Measurements from ENCODE around the gene DENND2A. TPM values are rescaled to one million over a fixed set of nuclear protein-coding genes. Genes with fewer than 3 reads are reported as not detected.
"Not testable (repeated sequence)": the region's sequence is repeated elsewhere in the genome, so short reads cannot be mapped to it uniquely, and the experiment has no call there.

The DENND2A gene
- polyA plus RNA-seq, 4 donors: 3.0 to 7.0 (median 5.7) TPM; not detected in 1

DNA sequence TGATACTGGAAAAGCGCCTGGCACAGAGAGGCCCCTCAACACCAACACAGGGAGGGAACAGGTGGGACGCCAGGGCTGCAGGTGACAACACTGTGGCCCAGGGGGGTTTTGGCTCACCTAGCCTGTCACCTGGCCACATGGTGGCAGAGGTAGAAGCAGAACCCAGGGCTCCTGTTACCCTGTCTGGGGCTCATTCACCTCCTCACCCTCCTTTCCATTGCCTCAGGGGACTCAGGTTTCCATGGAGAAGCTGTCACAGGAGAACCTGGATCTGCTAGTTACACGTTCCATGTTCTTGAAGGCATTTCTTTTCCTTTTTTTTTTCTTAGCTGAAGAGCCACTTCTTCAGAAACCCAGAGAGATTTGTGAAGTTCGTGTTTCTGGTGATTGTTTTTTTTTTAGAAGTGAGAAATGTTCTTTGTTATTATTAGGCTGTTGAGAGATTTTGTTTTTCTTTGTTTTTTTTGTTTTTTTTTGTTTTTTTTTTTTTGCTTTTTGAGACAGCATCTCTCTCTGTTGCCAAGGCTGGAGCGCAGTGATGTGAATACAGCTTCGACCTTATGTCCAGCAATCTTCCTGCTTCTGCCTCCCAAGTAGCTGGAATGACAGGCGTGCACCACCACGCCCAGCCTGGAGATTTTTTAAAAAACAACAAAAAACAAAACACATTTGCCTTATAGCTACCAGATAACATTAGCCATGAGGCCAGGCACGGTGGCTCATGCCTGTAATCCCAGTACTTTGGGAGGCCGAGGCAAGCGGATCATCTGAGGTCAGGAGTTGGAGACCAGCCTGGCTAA is 16.0 kb downstream of the DENND2A start:
- no peak for DNase-seq
- peak overlapping the region in 2 of 3 donors; percentile 58 to 68 for H3K27ac ChIP-seq (ENCODE audit: low read depth in 1 of 3, low read length in 2 of 3)
- no peak for FAIRE-seq
- H3K4me1 ChIP-seq (ENCODE audit: control insufficient read depth in 3 of 3, insufficient read depth in 2 of 3, low read depth in 1 of 3, low read length in 2 of 3): peaks cover 0 to 8% (median 0%) of the 10 kb centered on the region in 3 donors
- H3K36me3 ChIP-seq (ENCODE audit: control insufficient read depth in 3 of 3, insufficient read depth in 2 of 3, low read depth in 1 of 3, low read length in 3 of 3): peaks cover 0 to 7% (median 0%) of the 10 kb centered on the region in 3 donors
- H3K27me3 ChIP-seq (ENCODE audit: control insufficient read depth in 3 of 3, insufficient read depth in 3 of 3, low read length in 3 of 3): no peaks in the 10 kb centered on the region
- H3K9me3 ChIP-seq (ENCODE audit: control insufficient read depth in 2 of 2, insufficient read depth in 1 of 2, low read depth in 1 of 2, low read length in 1 of 2): no peaks in the 10 kb centered on the region
- H3K4me3 ChIP-seq (ENCODE audit: low read depth in 1 of 3, low read length in 3 of 3): no peak overlapping the region
- WGBS, 3 donors: 84 to 88% (median 85%) methylated on average over 11 of the region's 11 CpGs

DNA sequence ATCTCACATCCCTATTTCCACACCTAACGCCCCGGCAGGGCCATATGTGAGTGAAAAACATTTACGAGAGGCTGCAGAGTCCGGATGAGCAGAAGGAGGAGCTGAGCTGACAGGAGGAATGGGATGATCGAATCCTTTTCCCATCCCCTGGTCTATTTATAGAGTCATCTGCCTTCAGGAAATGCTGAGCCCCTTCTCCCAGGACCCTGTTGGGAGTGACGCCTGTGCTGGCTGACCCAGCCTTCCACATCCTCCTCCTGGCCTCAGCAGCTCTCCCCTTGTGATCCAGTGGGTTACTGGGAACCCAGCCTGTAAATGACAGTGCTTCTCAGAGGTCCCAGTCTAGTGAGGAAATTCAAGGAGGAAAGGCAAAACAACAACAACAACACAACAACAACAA is 16.6 kb downstream of the DENND2A start:
- no peaks in the 10 kb centered on the region for H3K9me3 ChIP-seq (ENCODE audit: control insufficient read depth in 2 of 2, insufficient read depth in 1 of 2, low read depth in 1 of 2, low read length in 1 of 2)
- H3K4me3 ChIP-seq (ENCODE audit: low read depth in 1 of 3, low read length in 3 of 3): no peak overlapping the region
- peaks cover 0 to 4% (median 0%) of the 10 kb centered on the region in 3 donors for H3K36me3 ChIP-seq (ENCODE audit: control insufficient read depth in 3 of 3, insufficient read depth in 2 of 3, low read depth in 1 of 3, low read length in 3 of 3)
- FAIRE-seq (no peak), DNase-seq (peak in 1 of 2 donors; percentile 23)
- H3K27me3 ChIP-seq (ENCODE audit: control insufficient read depth in 3 of 3, insufficient read depth in 3 of 3, low read length in 3 of 3): no peaks in the 10 kb centered on the region
- WGBS, 3 donors: 68 to 91% (median 91%) methylated on average over 6 of the region's 6 CpGs
- H3K27ac ChIP-seq (ENCODE audit: low read depth in 1 of 3, low read length in 2 of 3): peak overlapping the region in 2 of 3 donors; percentile 58 to 68
- peaks cover 0 to 8% (median 0%) of the 10 kb centered on the region in 3 donors for H3K4me1 ChIP-seq (ENCODE audit: control insufficient read depth in 3 of 3, insufficient read depth in 2 of 3, low read depth in 1 of 3, low read length in 2 of 3)

DNA sequence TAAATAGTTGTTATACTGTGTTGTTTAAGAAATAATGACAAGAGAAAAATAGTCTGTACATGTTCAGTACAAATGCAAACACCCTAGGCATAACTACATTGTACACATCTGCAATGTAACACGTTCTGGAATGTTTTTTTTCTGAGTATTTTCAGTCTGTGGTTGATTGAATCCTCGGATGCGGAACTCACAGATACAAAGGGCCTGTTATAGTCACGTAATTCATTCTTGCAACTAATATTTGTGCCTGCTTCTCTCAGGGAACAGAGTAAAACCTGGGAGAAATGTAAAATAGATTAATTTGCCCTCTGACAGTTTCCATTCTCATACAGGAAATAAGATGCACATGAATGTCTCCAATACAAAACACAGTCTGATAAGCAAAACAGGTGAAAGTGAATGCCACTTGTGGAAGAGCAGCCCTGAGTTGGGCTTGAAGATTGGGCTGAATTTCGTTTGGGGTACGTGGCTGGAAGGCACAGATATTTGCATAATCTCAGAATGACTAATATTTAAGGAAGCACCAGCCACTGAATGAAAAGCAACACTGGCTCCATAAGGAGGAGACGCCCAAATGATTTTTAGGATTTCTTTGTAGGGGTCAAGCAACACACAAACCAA is 19.1 kb downstream of the DENND2A start:
- H3K9me3 ChIP-seq (ENCODE audit: control insufficient read depth in 2 of 2, insufficient read depth in 1 of 2, low read depth in 1 of 2, low read length in 1 of 2): no peaks in the 10 kb centered on the region
- H3K4me3 ChIP-seq (ENCODE audit: low read depth in 1 of 3, low read length in 3 of 3): no peak overlapping the region
- DNase-seq (no peak), FAIRE-seq (no peak)
- H3K4me1 ChIP-seq (ENCODE audit: control insufficient read depth in 3 of 3, insufficient read depth in 2 of 3, low read depth in 1 of 3, low read length in 2 of 3): peaks cover 0 to 7% (median 0%) of the 10 kb centered on the region in 3 donors
- H3K27me3 ChIP-seq (ENCODE audit: control insufficient read depth in 3 of 3, insufficient read depth in 3 of 3, low read length in 3 of 3): no peaks in the 10 kb centered on the region
- no peak overlapping the region for H3K27ac ChIP-seq (ENCODE audit: low read depth in 1 of 3, low read length in 2 of 3)
- WGBS, 3 donors: 57 to 69% (median 64%) methylated on average over 7 of the region's 7 CpGs
- H3K36me3 ChIP-seq (ENCODE audit: control insufficient read depth in 3 of 3, insufficient read depth in 2 of 3, low read depth in 1 of 3, low read length in 3 of 3): peaks cover 0 to 4% (median 0%) of the 10 kb centered on the region in 3 donors

- not testable (repeated sequence) for DNase-seq; H3K27me3 ChIP-seq (ENCODE audit: control insufficient read depth in 3 of 3, insufficient read depth in 3 of 3, low read length in 3 of 3); FAIRE-seq; H3K36me3 ChIP-seq (ENCODE audit: control insufficient read depth in 3 of 3, insufficient read depth in 2 of 3, low read depth in 1 of 3, low read length in 3 of 3); H3K9me3 ChIP-seq (ENCODE audit: control insufficient read depth in 2 of 2, insufficient read depth in 1 of 2, low read depth in 1 of 2, low read length in 1 of 2); H3K27ac ChIP-seq (ENCODE audit: low read depth in 1 of 3, low read length in 2 of 3); H3K4me3 ChIP-seq (ENCODE audit: low read depth in 1 of 3, low read length in 3 of 3); H3K4me1 ChIP-seq (ENCODE audit: control insufficient read depth in 3 of 3, insufficient read depth in 2 of 3, low read depth in 1 of 3, low read length in 2 of 3)
- 87 to 89% (median 88%) methylated on average over 11 of the region's 11 CpGs for WGBS, 3 donors
Measured at GRCh38 chr7:140619915-140620510, 20.6 kb downstream of the DENND2A start.

GRCh38 chr7:140619176-140619575 is 21.4 kb downstream of the DENND2A start:
- Histone ChIP-seq H3K36me3 (ENCODE audit: control insufficient read depth in 3 of 3, insufficient read depth in 2 of 3, low read depth in 1 of 3, low read length in 3 of 3) (no peaks in the 10 kb centered on the region), H3K4me3 (ENCODE audit: low read depth in 1 of 3, low read length in 3 of 3) (no peak overlapping the region), H3K27me3 (ENCODE audit: control insufficient read depth in 3 of 3, insufficient read depth in 3 of 3, low read length in 3 of 3) (no peaks in the 10 kb centered on the region), H3K27ac (ENCODE audit: low read depth in 1 of 3, low read length in 2 of 3) (no peak overlapping the region), H3K4me1 (ENCODE audit: control insufficient read depth in 3 of 3, insufficient read depth in 2 of 3, low read depth in 1 of 3, low read length in 2 of 3) (no peaks in the 10 kb centered on the region), H3K9me3 (ENCODE audit: control insufficient read depth in 2 of 2, insufficient read depth in 1 of 2, low read depth in 1 of 2, low read length in 1 of 2) (no peaks in the 10 kb centered on the region)
- FAIRE-seq (no peak), DNase-seq (no peak)
- WGBS, 3 donors: 82 to 88% (median 85%) methylated on average over 1 of the region's 1 CpG

- DNase-seq: no peak
- no peaks in the 10 kb centered on the region for H3K27me3 ChIP-seq (ENCODE audit: control insufficient read depth in 3 of 3, insufficient read depth in 3 of 3, low read length in 3 of 3)
- 88 to 94% (median 90%) methylated on average over 5 of the region's 5 CpGs for WGBS, 3 donors
- H3K9me3 ChIP-seq (ENCODE audit: control insufficient read depth in 2 of 2, insufficient read depth in 1 of 2, low read depth in 1 of 2, low read length in 1 of 2): no peaks in the 10 kb centered on the region
- no peaks in the 10 kb centered on the region for H3K36me3 ChIP-seq (ENCODE audit: control insufficient read depth in 3 of 3, insufficient read depth in 2 of 3, low read depth in 1 of 3, low read length in 3 of 3)
- no peak overlapping the region for H3K4me3 ChIP-seq (ENCODE audit: low read depth in 1 of 3, low read length in 3 of 3)
- no peaks in the 10 kb centered on the region for H3K4me1 ChIP-seq (ENCODE audit: control insufficient read depth in 3 of 3, insufficient read depth in 2 of 3, low read depth in 1 of 3, low read length in 2 of 3)
- FAIRE-seq: no peak
- no peak overlapping the region for H3K27ac ChIP-seq (ENCODE audit: low read depth in 1 of 3, low read length in 2 of 3)
Measured at GRCh38 chr7:140618306-140618705, 22.3 kb downstream of the DENND2A start.

DNA sequence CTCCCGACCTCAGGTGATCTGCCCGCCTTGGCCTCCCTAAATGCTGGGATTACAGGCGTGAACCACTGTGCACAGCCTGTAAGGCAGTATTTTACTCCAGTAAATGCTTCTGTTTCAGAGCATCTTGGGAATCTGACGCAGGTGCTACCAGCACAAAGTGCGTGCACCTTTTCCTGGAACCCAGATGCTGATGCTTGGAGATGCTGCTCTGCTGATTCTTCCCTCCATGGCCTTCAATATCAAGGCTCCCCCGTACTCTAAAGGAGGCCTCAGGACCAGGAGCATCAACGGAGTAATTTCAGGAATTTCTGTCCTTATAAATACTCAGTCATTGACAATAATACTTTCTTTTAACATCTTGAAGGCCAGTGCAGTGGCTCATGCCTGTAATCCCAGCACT is 23.5 kb downstream of the DENND2A start:
- H3K9me3 ChIP-seq (ENCODE audit: control insufficient read depth in 2 of 2, insufficient read depth in 1 of 2, low read depth in 1 of 2, low read length in 1 of 2): no peaks in the 10 kb centered on the region
- H3K36me3 ChIP-seq (ENCODE audit: control insufficient read depth in 3 of 3, insufficient read depth in 2 of 3, low read depth in 1 of 3, low read length in 3 of 3): no peaks in the 10 kb centered on the region
- FAIRE-seq: no peak
- H3K27me3 ChIP-seq (ENCODE audit: control insufficient read depth in 3 of 3, insufficient read depth in 3 of 3, low read length in 3 of 3): no peaks in the 10 kb centered on the region
- H3K27ac ChIP-seq (ENCODE audit: low read depth in 1 of 3, low read length in 2 of 3): no peak overlapping the region
- H3K4me1 ChIP-seq (ENCODE audit: control insufficient read depth in 3 of 3, insufficient read depth in 2 of 3, low read depth in 1 of 3, low read length in 2 of 3): no peaks in the 10 kb centered on the region
- 87 to 89% (median 88%) methylated on average over 7 of the region's 7 CpGs for WGBS, 3 donors
- no peak overlapping the region for H3K4me3 ChIP-seq (ENCODE audit: low read depth in 1 of 3, low read length in 3 of 3)
- DNase-seq: no peak

- 82 to 88% (median 82%) methylated on average over 4 of the region's 4 CpGs for WGBS, 3 donors
- Histone ChIP-seq H3K9me3 (ENCODE audit: control insufficient read depth in 2 of 2, insufficient read depth in 1 of 2, low read depth in 1 of 2, low read length in 1 of 2) (no peaks in the 10 kb centered on the region), H3K4me3 (ENCODE audit: low read depth in 1 of 3, low read length in 3 of 3) (no peak overlapping the region), H3K36me3 (ENCODE audit: control insufficient read depth in 3 of 3, insufficient read depth in 2 of 3, low read depth in 1 of 3, low read length in 3 of 3) (no peaks in the 10 kb centered on the region), H3K27me3 (ENCODE audit: control insufficient read depth in 3 of 3, insufficient read depth in 3 of 3, low read length in 3 of 3) (no peaks in the 10 kb centered on the region), H3K27ac (ENCODE audit: low read depth in 1 of 3, low read length in 2 of 3) (no peak overlapping the region), H3K4me1 (ENCODE audit: control insufficient read depth in 3 of 3, insufficient read depth in 2 of 3, low read depth in 1 of 3, low read length in 2 of 3) (no peaks in the 10 kb centered on the region)
- FAIRE-seq (no peak), DNase-seq (no peak)
Measured at GRCh38 chr7:140616328-140616727, 24.3 kb downstream of the DENND2A start.
